AG09319 (cell line): Measurements from ENCODE around the gene TRAPPC12.
A peak's percentile ranks its signal among the peaks of the same experiment; 100 is the strongest.

Source experiments
- DNase-seq: peaks from one replicate; pipeline ENCODE4 v3.0.0-alpha.2; 2010; ENCODE audit warnings: low read depth; ENCODE audit errors: extremely low read depth
- TF ChIP-seq, protein P1 (sequence below): IDR thresholded peaks from 2 replicates; pipeline ENCODE4 v1.5.1; 2011; ENCODE audit warnings: low read depth, mild to moderate bottlenecking, inconsistent platforms, low read length, moderate library complexity

Gene TRAPPC12

DNA sequence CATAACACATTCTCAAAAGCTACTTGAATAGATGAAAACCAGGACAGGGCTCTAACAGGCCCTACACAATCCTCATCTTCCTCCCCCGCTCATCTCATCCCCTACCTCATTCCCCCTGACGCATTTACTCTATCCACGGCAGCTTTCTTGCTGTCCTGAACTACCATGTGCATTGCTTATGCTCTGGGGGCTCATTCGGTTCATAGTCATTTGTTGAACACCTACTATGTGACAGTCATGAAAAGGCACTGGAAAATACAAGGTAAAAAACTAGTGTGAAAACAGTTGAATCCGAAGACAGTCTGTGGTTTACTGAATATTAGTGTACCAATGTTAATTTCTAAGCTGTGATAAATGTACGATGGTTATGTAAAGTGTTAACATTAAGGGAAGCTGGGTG lies 2.7 kb upstream of the TRAPPC12 start:
- TF ChIP-seq, protein P1, sequence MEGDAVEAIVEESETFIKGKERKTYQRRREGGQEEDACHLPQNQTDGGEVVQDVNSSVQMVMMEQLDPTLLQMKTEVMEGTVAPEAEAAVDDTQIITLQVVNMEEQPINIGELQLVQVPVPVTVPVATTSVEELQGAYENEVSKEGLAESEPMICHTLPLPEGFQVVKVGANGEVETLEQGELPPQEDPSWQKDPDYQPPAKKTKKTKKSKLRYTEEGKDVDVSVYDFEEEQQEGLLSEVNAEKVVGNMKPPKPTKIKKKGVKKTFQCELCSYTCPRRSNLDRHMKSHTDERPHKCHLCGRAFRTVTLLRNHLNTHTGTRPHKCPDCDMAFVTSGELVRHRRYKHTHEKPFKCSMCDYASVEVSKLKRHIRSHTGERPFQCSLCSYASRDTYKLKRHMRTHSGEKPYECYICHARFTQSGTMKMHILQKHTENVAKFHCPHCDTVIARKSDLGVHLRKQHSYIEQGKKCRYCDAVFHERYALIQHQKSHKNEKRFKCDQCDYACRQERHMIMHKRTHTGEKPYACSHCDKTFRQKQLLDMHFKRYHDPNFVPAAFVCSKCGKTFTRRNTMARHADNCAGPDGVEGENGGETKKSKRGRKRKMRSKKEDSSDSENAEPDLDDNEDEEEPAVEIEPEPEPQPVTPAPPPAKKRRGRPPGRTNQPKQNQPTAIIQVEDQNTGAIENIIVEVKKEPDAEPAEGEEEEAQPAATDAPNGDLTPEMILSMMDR, result no peak
- DNase-seq, result no peak

DNA sequence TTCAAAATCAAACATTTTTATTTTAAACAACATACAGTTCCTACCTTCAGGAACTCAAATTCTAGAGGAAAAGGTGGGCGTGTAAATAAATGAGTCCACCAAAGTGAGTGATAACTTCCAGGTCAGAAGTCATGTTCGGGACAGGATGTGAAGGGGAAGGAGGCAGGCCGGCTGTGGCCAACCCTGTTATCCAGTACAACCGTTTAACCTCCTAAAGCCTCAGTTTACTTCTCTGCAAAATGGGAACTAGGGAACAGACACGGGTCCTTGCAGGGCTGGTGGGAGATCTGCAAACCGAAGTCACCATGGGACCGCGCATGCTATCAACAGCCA lies 2.2 kb upstream of the TRAPPC12 start:
- TF ChIP-seq, protein P1, result no peak

DNA sequence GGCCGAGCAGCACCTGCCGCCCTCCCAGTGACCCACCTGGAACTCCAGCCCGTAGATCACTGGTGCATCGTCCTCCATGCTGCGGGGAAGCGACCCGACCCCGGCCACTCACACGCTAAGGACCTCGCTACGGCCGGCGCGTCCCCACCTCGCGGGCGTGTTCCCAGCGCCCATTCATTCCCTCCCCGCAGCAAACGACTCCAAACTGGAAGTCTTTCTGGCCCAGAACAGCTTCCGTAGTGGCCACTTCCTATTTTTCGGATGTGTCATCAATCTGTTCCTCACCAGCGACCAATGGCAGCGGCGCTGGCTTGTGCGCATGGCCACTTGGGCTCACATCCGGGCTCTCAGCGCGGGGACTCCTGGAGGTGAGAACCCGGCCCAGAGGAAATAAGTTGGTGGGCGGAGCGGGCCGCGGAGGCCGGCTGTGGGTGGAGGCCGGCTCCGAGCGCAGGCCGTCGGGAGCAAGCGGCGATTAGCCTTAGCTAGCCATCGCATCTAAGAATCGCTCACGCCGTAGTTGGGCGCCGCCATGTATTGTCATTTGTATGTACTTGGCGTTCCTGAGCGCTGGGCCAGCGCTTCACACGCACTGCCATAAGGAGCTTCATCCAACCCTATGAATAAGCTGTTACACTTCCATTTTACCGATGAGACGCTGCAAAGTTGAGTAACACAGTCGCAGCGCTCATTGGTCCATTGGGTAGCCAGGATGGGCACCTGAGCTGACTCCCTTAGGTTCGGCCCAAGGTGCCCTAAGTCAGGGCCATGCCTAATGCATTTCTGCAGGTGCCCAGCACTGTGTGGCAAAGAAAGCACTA lies 1.7 kb upstream of the TRAPPC12 start, which contains the start of gene EIPR1:
Gene EIPR1, minus strand, starts transcription at position 207 of the 821 bp plus-strand sequence. Its CDS starts 129 bp downstream, at position 78.
- DNase-seq, result peak; percentile 90
- TF ChIP-seq, protein P1, result no peak; the same call in 1 of the 2 replicates

More for the DNA sequence above, 2.2 kb upstream of the TRAPPC12 start:
- DNase-seq, result no peak

DNA sequence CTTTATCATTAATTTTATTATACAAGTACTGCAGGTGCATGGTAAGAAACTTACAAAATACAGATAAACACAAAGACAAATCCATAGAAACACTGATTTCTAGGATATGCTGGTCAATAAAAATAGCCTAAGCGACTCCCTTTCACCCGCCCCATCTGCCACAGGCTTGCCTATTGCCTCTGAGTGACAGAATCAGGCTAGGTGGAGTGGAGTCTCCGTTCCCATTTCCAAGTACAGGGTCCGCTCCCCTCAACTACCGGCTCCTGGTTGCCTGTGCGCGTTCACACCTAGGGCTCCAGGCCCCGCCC lies 201 bp upstream of the TRAPPC12 start:
- TF ChIP-seq, protein P1, result no peak
- DNase-seq, result no peak

DNA sequence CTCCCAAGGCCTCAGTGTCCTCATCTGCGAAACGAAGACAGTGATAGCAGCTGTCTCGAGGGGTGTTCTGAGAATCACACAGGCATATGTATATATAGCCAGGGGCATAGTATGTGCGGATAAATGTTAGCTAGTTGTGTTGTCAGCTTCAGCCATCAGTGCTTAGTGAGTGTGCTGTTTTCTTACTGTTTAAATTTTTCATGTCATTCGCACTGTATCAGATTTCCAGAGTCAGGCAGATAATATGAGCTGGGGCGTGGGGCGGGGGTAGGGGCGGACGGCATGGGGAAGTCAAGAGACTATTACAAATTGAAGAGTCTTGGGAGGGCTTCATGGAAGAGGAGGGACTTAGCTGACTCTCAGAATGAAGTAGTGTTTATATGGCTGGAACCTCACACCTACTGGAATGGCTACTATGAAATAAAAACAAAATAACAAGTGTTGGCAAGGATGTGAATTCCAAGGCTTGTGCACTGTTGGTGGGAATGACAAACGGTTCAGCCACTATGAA lies 7.0 kb downstream of the TRAPPC12 start:
- TF ChIP-seq, protein P1, result no peak
- no peak for DNase-seq

DNA sequence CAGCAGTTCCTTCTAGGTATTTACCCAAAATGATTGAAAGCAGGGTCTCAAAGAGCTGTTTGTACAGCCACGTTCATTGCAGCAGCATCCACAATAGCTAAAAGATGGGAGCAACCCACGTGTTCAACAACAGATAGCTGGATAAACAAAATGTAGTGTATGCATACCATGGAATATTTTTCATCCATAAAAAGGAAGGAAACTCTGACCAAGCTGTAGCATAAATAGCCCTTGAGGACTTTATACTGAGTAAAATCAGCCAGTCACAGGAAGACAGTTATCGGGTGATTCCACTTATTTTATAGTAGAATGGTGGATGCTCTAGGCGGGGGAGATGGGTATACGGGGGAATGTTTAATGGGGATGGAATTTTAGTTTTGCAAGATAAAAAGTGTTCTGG lies 7.5 kb downstream of the TRAPPC12 start:
- DNase-seq, result no peak

More for the DNA sequence above, 7.5 kb downstream of the TRAPPC12 start:
- TF ChIP-seq, protein P1, result no peak
